GM19351 (cell line): ENCODE results near the gene TRIM4.

ENCODE experiments used
- ATAC-seq: cut with Tn5 transposase; IDR thresholded peaks from one replicate; pipeline ENCODE4 v1.9.1; 2021; ENCODE audit warnings: mild to moderate bottlenecking, moderate library complexity; ENCODE audit not compliant: unreplicated experiment

TRIM4 gene

GRCh38 chr7:99844328-99844727 lies 75.0 kb downstream of the TRIM4 start:
- no peak for ATAC-seq

GRCh38 chr7:99843808-99844207 lies 75.5 kb downstream of the TRIM4 start:
- no peak for ATAC-seq

GRCh38 chr7:99842926-99843325 lies 76.4 kb downstream of the TRIM4 start:
- no peak for ATAC-seq
